IMR-90 (cell line): Measurements from ENCODE around the gene URM1.

Experiments
- CEBPB ChIP-seq: IDR thresholded peaks from 2 replicates; pipeline ENCODE4 v1.6.1; 2012; ENCODE audit warnings: low read depth, low read length, improper control_type of control experiment
- CHD1 ChIP-seq: IDR thresholded peaks from 2 replicates; pipeline ENCODE4 v1.6.1; 2012; ENCODE audit warnings: low read depth, low read length, improper control_type of control experiment
- MAFK ChIP-seq: IDR thresholded peaks from 2 replicates; pipeline ENCODE4 v1.6.1; 2012; ENCODE audit warnings: low read depth, low read length, improper control_type of control experiment
- MAZ ChIP-seq: IDR thresholded peaks from 2 replicates; pipeline ENCODE4 v1.6.1; 2012; ENCODE audit warnings: low read depth, mild to moderate bottlenecking, low read length, improper control_type of control experiment, moderate library complexity, borderline replicate concordance
- NFE2L2 ChIP-seq: fragments of 150-350 bp; IDR thresholded peaks from 2 replicates; pipeline ENCODE4 v1.6.1; 2016; ENCODE audit warnings: low read depth, mild to moderate bottlenecking, low read length
- POLR2A ChIP-seq: IDR thresholded peaks from 2 replicates; pipeline ENCODE4 v1.6.1; 2012; ENCODE audit warnings: mild to moderate bottlenecking, low read depth, low read length
- RAD21 ChIP-seq: IDR thresholded peaks from 2 replicates; pipeline ENCODE4 v1.6.1; 2012; ENCODE audit warnings: low read length, improper control_type of control experiment
- SMC3 ChIP-seq: fragments of 150-350 bp; IDR thresholded peaks from 2 replicates; pipeline ENCODE4 v1.6.1; 2016; ENCODE audit warnings: low read depth, mild to moderate bottlenecking, antibody characterized with exemption, low read length, moderate library complexity
- TF ChIP-seq, protein P1 (sequence below): conservative IDR thresholded peaks from 2 replicates; pipeline ENCODE4 v1.5.1; 2012; ENCODE audit warnings: mild to moderate bottlenecking, low read depth, low read length, improper control_type of control experiment
- TF ChIP-seq, protein P2 (sequence below): fragments of 150-350 bp; IDR thresholded peaks from 2 replicates; pipeline ENCODE4 v1.6.1; 2017; ENCODE audit warnings: mild to moderate bottlenecking, antibody characterized with exemption, low read length, low read depth
- TF ChIP-seq, protein P3 (sequence below): fragments of 150-350 bp; IDR thresholded peaks from 2 replicates; pipeline ENCODE4 v1.6.1; 2016; ENCODE audit warnings: low read depth, mild to moderate bottlenecking, low read length, moderate library complexity, borderline replicate concordance

DNA sequence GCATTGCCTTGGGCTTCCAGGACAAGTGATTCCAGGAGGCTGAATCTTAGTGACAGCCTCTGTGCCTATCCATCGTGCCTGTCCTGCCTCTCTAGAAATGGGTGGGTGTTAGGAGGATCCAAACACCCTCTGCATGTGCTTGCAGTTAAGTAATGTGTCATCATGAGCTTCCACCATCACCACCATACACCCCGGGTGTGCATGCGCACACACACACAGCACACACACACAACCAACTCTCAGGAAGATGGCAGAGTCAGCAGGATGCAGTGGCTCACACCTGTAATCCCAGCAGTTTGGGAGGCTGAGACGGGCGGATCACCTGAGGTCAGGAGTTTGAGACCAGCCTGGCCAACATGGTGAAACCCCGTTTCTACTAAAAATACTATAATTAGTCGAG is 26.7 kb downstream of the URM1 start:
- TF ChIP-seq, protein P1, sequence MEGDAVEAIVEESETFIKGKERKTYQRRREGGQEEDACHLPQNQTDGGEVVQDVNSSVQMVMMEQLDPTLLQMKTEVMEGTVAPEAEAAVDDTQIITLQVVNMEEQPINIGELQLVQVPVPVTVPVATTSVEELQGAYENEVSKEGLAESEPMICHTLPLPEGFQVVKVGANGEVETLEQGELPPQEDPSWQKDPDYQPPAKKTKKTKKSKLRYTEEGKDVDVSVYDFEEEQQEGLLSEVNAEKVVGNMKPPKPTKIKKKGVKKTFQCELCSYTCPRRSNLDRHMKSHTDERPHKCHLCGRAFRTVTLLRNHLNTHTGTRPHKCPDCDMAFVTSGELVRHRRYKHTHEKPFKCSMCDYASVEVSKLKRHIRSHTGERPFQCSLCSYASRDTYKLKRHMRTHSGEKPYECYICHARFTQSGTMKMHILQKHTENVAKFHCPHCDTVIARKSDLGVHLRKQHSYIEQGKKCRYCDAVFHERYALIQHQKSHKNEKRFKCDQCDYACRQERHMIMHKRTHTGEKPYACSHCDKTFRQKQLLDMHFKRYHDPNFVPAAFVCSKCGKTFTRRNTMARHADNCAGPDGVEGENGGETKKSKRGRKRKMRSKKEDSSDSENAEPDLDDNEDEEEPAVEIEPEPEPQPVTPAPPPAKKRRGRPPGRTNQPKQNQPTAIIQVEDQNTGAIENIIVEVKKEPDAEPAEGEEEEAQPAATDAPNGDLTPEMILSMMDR, result no peak
- TF ChIP-seq, protein P2, sequence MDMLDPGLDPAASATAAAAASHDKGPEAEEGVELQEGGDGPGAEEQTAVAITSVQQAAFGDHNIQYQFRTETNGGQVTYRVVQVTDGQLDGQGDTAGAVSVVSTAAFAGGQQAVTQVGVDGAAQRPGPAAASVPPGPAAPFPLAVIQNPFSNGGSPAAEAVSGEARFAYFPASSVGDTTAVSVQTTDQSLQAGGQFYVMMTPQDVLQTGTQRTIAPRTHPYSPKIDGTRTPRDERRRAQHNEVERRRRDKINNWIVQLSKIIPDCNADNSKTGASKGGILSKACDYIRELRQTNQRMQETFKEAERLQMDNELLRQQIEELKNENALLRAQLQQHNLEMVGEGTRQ, result no peak
- TF ChIP-seq MAFK (no peak), POLR2A (no peak), NFE2L2 (no peak), RAD21 (no peak), SMC3 (no peak), CHD1 (no peak), CEBPB (no peak), MAZ (no peak)
- TF ChIP-seq, protein P3, sequence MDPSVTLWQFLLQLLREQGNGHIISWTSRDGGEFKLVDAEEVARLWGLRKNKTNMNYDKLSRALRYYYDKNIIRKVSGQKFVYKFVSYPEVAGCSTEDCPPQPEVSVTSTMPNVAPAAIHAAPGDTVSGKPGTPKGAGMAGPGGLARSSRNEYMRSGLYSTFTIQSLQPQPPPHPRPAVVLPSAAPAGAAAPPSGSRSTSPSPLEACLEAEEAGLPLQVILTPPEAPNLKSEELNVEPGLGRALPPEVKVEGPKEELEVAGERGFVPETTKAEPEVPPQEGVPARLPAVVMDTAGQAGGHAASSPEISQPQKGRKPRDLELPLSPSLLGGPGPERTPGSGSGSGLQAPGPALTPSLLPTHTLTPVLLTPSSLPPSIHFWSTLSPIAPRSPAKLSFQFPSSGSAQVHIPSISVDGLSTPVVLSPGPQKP, result no peak
